ENCODE data around the gene KCNG4.

GRCh38 chr16:84223456-84223855 is 16.4 kb downstream of the KCNG4 start:
- TF ChIP-seq REPIN1 (tag by site-specific recombination; IDR thresholded peaks at IDR 0.05; ENCODE audit: low read depth): no peak
- no peak for TF ChIP-seq ZNF670 (tag by site-specific recombination; IDR thresholded peaks at IDR 0.05; ENCODE audit: low read depth)
- TF ChIP-seq ZNF600 (tag by site-specific recombination; IDR thresholded peaks at IDR 0.05): no peak
- no peak for TF ChIP-seq CTCF (tag by site-specific recombination; IDR thresholded peaks at IDR 0.05)
- no peak for TF ChIP-seq YY1 (tag by site-specific recombination; IDR thresholded peaks at IDR 0.05)
- no peak for TF ChIP-seq PRDM10 (tag by site-specific recombination; IDR thresholded peaks at IDR 0.05)

Data from HEK293 (cell line).